ENCODE data around the gene NFKBIA.
A peak's percentile ranks its signal among the peaks of the same experiment; 100 is the strongest.

Gene NFKBIA

DNA sequence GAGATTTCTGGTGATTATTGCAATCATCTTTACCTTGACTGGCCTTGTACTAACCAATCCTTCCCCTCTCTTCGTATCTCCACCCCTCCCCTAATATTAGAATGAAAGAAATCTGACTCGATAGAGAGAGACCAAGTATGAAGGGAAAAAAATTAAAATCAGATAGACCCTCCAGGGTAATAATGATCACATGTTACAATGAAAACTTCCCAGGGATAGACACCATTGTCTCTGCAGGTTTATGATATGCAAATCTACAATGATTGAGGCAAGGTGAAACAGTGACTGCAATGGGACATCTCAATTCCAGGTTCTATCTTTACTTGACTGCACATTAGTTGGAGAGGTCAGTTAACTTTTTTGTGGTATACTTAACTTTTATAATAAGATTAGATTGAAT is 1.5 kb upstream of the NFKBIA start:
- POLR2A ChIA-PET, result no interaction called here
- TF ChIP-seq, protein P1, sequence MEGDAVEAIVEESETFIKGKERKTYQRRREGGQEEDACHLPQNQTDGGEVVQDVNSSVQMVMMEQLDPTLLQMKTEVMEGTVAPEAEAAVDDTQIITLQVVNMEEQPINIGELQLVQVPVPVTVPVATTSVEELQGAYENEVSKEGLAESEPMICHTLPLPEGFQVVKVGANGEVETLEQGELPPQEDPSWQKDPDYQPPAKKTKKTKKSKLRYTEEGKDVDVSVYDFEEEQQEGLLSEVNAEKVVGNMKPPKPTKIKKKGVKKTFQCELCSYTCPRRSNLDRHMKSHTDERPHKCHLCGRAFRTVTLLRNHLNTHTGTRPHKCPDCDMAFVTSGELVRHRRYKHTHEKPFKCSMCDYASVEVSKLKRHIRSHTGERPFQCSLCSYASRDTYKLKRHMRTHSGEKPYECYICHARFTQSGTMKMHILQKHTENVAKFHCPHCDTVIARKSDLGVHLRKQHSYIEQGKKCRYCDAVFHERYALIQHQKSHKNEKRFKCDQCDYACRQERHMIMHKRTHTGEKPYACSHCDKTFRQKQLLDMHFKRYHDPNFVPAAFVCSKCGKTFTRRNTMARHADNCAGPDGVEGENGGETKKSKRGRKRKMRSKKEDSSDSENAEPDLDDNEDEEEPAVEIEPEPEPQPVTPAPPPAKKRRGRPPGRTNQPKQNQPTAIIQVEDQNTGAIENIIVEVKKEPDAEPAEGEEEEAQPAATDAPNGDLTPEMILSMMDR (IDR thresholded peaks at IDR 0.05; ENCODE audit: insufficient read depth, low read length, missing control alignments), result no peak

DNA sequence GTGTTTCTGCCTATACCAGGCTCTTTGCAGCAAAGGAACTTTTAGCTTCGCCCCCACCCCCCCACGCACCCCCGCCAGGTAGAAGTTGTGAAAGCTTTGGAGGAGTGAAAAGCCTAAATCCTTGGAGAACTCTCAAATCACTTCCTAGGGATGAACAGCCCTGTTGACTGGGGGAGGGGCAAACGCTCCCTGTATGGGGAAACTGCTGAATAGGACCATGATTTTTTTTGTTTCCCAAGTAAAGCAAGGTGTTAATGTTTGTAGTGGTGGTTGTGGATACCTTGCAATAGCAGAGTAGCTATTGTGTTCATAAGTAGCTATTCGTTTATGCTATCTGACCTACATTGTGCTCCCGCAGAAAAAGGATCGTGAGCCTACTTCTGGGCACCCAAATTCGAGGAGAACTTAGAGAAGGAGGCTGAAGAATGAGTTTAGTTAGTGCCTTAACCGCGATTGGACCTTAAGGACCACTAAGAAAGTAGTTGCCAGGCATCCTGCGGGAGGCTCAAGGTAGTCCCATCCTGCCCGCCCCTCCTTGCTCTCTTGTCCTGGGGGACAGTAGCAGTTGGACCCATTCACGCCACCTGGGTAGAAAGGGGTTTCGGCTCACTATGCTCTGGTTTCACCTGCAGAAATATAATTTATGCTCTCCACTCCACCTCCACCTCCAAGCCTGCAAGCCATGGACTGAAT is 901 bp upstream of the NFKBIA start:
- DNase-seq (ENCODE audit: low read depth, low spot score), result no peak
- POLR2A ChIA-PET, result interaction anchor here (1.0 to 3.7 kb wide), 8 partner anchors 9 to 269 kb away, joined by 3 to 44 read pairs (median 6); partner anchors contain the start of gene PSMA6
- TF ChIP-seq, protein P1 (IDR thresholded peaks at IDR 0.05; ENCODE audit: insufficient read depth, low read length, missing control alignments), result no peak
- H3K4me3 ChIP-seq (ENCODE audit: low read depth, low read length), result peak overlapping the region; percentile 87
- CTCF ChIA-PET, result interaction anchor here (0.7 to 6.6 kb wide), 34 partner anchors 11 to 284 kb away, joined by 3 to 87 read pairs (median 6); partner anchors contain the start of genes PPP2R3C and PRORP

More for the DNA sequence above, 1.5 kb upstream of the NFKBIA start:
- H3K4me3 ChIP-seq (ENCODE audit: low read depth, low read length), result no peak overlapping the region
- no peak for DNase-seq (ENCODE audit: low read depth, low spot score)
- CTCF ChIA-PET, result interaction anchor here (0.6 to 6.6 kb wide), 22 partner anchors 13 to 283 kb away, joined by 3 to 87 read pairs (median 6); partner anchors contain the start of genes PRORP and PSMA6

DNA sequence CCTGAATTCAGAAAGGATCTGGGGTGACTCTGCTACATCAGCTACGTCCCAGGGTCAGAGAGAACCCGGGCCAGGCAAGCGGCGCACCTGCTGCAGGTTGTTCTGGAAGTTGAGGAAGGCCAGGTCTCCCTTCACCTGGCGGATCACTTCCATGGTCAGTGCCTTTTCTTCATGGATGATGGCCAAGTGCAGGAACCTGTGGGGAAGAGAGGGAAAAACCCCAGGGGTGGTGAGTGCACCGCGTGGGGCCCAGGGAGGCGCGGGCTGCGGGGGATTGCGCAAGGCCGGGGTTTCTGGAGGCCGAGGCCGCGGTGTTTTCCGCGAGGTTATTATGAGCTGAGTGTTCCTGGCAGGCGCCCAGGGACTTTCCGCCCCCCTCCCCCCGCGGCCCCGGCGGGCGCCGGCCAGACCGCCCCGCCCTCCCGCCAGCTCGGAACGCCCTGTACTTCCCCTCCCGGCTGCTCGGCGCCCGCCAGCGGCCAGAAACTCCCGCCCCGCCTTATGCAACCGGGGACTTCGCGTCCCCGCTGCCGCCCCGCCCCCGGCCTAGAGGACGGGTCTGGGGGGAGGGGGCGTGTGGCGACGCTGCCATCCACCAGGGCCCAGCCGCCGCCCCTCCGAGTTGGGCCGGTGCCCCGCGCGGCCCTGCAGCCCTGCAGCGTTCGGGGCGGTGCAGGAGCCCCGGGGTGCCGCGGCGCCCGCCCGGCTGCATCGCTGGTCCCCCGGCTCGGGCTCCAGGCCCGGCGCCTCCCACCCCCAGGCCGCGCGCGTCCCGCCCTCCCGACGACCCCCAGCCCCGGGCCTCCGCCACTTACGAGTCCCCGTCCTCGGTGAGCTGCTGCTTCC is 723 bp downstream of the NFKBIA start:
- CTCF ChIA-PET, result interaction anchor here (1.0 to 6.6 kb wide), 24 partner anchors 8 to 285 kb away, joined by 3 to 87 read pairs (median 8); partner anchors contain the start of gene PSMA6
- peak; percentile 55 for DNase-seq (ENCODE audit: low read depth, low spot score)
- TF ChIP-seq, protein P1 (IDR thresholded peaks at IDR 0.05; ENCODE audit: insufficient read depth, low read length, missing control alignments), result peak; percentile 7
- POLR2A ChIA-PET, result interaction anchor here (0.6 to 3.7 kb wide), 23 partner anchors 10 to 282 kb away, joined by 3 to 44 read pairs (median 6); partner anchors contain the start of genes PPP2R3C and PSMA6
- H3K4me3 ChIP-seq (ENCODE audit: low read depth, low read length), result peak overlapping the region; percentile 87

DNA sequence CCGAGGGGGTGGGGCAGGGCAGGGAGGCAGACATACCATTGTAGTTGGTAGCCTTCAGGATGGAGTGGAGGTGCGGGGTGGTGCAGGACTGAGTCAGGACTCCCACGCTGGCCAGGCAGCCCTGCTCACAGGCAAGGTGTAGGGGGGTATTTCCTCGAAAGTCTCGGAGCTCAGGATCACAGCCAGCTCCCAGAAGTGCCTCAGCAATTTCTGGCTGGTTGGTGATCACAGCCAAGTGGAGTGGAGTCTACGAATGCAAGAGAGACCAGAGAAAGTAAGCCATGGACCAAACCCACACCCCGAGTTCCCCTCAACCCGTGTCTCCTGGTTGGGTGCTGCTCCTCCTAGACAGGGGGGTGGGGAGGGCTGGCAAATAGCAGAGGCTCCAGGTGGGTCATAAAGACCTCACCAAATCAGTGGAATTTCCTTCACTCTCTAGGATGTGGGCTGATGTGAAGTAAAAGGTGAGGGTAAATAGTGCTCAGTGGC is 1.4 kb downstream of the NFKBIA start:
- TF ChIP-seq, protein P1 (IDR thresholded peaks at IDR 0.05; ENCODE audit: insufficient read depth, low read length, missing control alignments), result no peak

DNA sequence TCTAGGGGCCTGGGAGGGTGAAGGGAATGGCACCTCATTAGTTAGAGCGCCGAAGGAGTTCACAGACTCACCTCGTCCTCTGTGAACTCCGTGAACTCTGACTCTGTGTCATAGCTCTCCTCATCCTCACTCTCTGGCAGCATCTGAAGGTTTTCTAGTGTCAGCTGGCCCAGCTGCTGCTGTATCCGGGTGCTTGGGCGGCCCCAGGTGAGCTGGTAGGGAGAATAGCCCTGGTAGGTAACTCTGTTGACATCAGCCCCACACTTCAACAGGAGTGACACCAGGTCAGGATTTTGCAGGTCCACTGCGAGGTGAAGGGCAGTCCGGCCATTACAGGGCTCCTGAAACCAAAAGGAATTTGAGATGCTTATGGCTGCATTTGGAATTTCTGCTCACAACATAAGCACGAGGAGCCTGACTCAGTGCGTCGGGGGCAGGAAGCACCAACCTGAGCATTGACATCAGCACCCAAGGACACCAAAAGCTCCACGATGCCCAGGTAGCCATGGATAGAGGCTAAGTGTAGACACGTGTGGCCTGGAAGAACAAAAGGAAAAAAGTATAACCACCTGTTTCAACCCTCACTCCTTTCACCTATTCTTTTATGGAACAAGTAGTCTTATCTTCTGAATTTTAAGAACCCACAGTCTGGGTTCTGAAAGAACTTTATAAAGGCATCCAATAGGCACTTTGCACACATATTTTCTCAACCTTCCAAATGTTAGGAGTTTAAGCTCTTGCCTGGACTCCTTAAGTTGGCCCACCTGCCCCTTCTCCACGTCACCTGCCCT is 2.0 kb downstream of the NFKBIA start:
- POLR2A ChIA-PET, result interaction anchor here (0.7 to 3.7 kb wide), 5 partner anchors 17 to 281 kb away, joined by 3 to 44 read pairs (median 4); partner anchors contain the start of genes PPP2R3C and PSMA6
- CTCF ChIA-PET, result interaction anchor here (0.6 to 6.6 kb wide), 10 partner anchors 9 to 260 kb away, joined by 3 to 87 read pairs (median 4); partner anchors contain the start of gene PSMA6
- no peak for DNase-seq (ENCODE audit: low read depth, low spot score)
- peak overlapping the region; percentile 87 for H3K4me3 ChIP-seq (ENCODE audit: low read depth, low read length)
- TF ChIP-seq, protein P1 (IDR thresholded peaks at IDR 0.05; ENCODE audit: insufficient read depth, low read length, missing control alignments), result no peak

More for the DNA sequence above, 1.4 kb downstream of the NFKBIA start:
- DNase-seq (ENCODE audit: low read depth, low spot score), result no peak
- POLR2A ChIA-PET, result interaction anchor here (0.6 to 3.7 kb wide), 15 partner anchors 17 to 282 kb away, joined by 3 to 44 read pairs (median 7); partner anchors contain the start of genes PPP2R3C and PSMA6
- H3K4me3 ChIP-seq (ENCODE audit: low read depth, low read length), result peak overlapping the region; percentile 87
- CTCF ChIA-PET, result interaction anchor here (0.7 to 6.6 kb wide), 15 partner anchors 8 to 261 kb away, joined by 3 to 87 read pairs (median 8); partner anchors contain the start of gene PSMA6

Measured in AG04449 (cell line).